Endodermal cell (in vitro differentiated cells): ENCODE data around the gene ZNRF2. TPM values are rescaled to one million over a fixed set of nuclear protein-coding genes. Genes with fewer than 3 reads are reported as not detected.

Source experiments
- DNase-seq: peaks from one replicate; pipeline ENCODE4 v3.0.0-alpha.2; 2017
- H3K27ac ChIP-seq: 2 replicates; pipeline ENCODE4 v1.5.1; 2013; ENCODE audit warnings: mild to moderate bottlenecking, low read depth, low read length, moderate library complexity
- H3K27me3 ChIP-seq: 2 replicates; pipeline ENCODE4 v1.6.1; 2013; ENCODE audit warnings: mild to moderate bottlenecking, low read length, moderate library complexity; ENCODE audit not compliant: insufficient read depth, control insufficient read depth, poor library complexity, severe bottlenecking
- H3K36me3 ChIP-seq: 2 replicates; pipeline ENCODE4 v1.7.0; 2013; ENCODE audit warnings: mild to moderate bottlenecking, low read length, moderate library complexity; ENCODE audit not compliant: control insufficient read depth, insufficient read depth
- H3K4me1 ChIP-seq: one replicate; pipeline ENCODE4 v1.7.0; 2013; ENCODE audit warnings: low read length; ENCODE audit not compliant: control insufficient read depth, insufficient read depth
- H3K4me3 ChIP-seq: 2 replicates; pipeline ENCODE4 v1.5.1; 2013; ENCODE audit warnings: mild to moderate bottlenecking, low read length, moderate library complexity
- H3K9ac ChIP-seq: 2 replicates; pipeline ENCODE4 v1.6.1; 2013; ENCODE audit warnings: mild to moderate bottlenecking, low read length, moderate library complexity; ENCODE audit not compliant: poor library complexity, severe bottlenecking; ENCODE audit errors: extremely low read depth
- H3K9me3 ChIP-seq: 2 replicates; pipeline ENCODE4 v1.6.1; 2013; ENCODE audit warnings: mild to moderate bottlenecking, low read length, moderate library complexity; ENCODE audit not compliant: control insufficient read depth
- H3K27ac Mint-ChIP-seq: 2 replicates; pipeline ENCODE4 v1.8.0; 2020; ENCODE audit warnings: mixed read lengths
- H3K27me3 Mint-ChIP-seq: 2 replicates; pipeline ENCODE4 v1.8.0; 2021; ENCODE audit warnings: mild to moderate bottlenecking, mixed read lengths; ENCODE audit not compliant: insufficient read depth
- H3K36me3 Mint-ChIP-seq: 2 replicates; pipeline ENCODE4 v1.8.0; 2020; ENCODE audit warnings: low read depth, mixed read lengths
- H3K4me1 Mint-ChIP-seq: 2 replicates; pipeline ENCODE4 v1.8.0; 2020; ENCODE audit warnings: mixed read lengths
- H3K4me3 Mint-ChIP-seq: 2 replicates; pipeline ENCODE4 v1.8.0; 2020; ENCODE audit warnings: mild to moderate bottlenecking, moderate library complexity, mixed read lengths
- H3K9me3 Mint-ChIP-seq: 2 replicates; pipeline ENCODE4 v1.8.0; 2020; ENCODE audit warnings: mild to moderate bottlenecking, mixed read lengths
- WGBS, 2 experiments: methylation state at CpG; one replicate each; pipeline versions ENCODE4 v1.1.5 to v1.1.7; 2013; ENCODE audit warnings: missing lambda C conversion rate in 2 of 2, mixed read lengths in 1 of 2; ENCODE audit not compliant: insufficient coverage in 1 of 2, insufficient read length in 1 of 2; 5-methylcytosine and 5-hydroxymethylcytosine counted together
- total RNA-seq, 2 donors: library from RNA; stranded (reverse); fragmentation: NEBNext Ultra II Directional in 1 of 2; extraction: Animal tissue kit (Norgen Biotek cat#: 25700) in 1 of 2; gene quantifications; 2 replicates in 1 of 2; 3 replicates in 1 of 2; pipeline ENCODE4 v1.2.1, GENCODE V29; 2021
- TF ChIP-seq, protein P1 (sequence below): fragments of 200-600 bp; sonication (generic); conservative IDR thresholded peaks from 2 replicates; pipeline ENCODE4 v1.5.0; 2021; ENCODE audit warnings: antibody characterized with exemption, mild to moderate bottlenecking

ZNRF2 gene
- total RNA-seq, 2 donors from 2014 or later = 15.5 to 20.9 TPM

DNA sequence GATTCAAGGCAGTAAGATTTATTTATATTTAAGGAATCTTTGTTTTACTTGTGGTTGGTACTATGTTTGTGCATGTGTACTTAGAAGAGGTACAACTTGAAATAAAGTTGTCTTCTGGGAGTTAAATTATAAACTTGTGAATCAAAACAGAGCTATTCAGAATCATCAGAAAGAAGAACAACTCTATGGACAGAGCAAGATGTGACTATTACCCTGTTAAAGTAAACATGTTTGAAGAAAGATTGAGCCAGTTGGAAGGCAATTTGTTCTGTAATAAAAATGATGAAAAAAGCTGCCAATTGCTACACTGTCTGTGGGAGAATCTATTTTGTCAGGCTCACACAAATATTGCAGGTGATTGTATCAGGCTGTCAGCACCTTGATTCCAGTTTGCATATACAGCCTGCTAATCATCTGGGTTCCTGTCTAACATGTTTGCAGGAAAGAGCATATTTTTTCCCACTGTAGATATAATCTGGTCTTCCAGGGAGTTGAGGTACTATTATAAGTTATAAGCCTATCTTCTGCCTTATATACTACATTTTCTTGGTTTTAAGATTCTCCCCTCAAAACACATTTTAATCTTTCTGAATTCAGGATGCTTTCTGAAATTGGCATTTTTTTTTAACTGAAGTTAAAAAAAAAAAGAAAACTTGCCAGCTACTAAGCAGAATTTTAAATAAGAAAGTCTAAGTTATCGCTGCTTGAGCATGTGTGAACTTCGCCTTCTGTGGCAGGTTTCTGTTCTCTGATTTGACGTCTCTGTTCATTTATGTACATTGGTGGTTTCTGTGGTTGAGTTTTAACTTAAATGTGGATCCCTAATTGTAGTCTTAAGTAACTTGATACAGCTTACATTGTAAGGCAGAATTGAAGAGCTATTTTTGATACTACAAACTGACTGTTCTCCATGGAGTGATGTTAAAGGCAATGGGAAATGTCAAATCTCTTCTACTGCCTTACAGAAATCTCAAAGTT, 46.0 kb downstream of the ZNRF2 start:
- DNase-seq = no peak
- no peak overlapping the region for H3K4me3 Mint-ChIP-seq
- WGBS, 2 experiments = 92 to 95% methylated on average over 3 of the region's 3 CpGs

DNA sequence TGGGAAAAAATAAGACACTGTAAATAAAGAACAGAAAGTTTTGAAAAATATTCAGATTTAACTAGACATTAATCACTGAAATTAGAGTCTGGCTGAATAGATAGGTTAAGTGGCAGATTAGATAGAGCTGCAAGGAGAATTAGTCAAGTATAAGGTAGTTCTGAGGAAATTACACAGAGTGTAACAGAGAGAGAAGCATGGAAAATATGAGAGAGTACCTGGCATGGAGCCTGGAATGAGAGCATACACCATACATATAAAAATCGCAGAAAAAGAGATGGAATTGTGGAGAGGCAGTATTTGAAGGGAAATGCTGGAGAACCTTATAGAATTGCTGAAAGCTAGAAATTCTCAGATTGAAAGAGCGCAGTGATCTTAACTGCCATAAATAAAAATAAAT, 46.9 kb downstream of the ZNRF2 start:
- Mint-ChIP-seq H3K4me3 (no peak overlapping the region), H3K27me3 (no peaks in the 10 kb centered on the region), H3K4me1 (no peaks in the 10 kb centered on the region), H3K36me3 (peaks cover 13% of the 10 kb centered on the region), H3K27ac (no peak overlapping the region), H3K9me3 (peaks cover 3% of the 10 kb centered on the region)
- no peak overlapping the region for H3K9ac ChIP-seq
- H3K27me3 ChIP-seq = no peaks in the 10 kb centered on the region
- TF ChIP-seq, protein P1, sequence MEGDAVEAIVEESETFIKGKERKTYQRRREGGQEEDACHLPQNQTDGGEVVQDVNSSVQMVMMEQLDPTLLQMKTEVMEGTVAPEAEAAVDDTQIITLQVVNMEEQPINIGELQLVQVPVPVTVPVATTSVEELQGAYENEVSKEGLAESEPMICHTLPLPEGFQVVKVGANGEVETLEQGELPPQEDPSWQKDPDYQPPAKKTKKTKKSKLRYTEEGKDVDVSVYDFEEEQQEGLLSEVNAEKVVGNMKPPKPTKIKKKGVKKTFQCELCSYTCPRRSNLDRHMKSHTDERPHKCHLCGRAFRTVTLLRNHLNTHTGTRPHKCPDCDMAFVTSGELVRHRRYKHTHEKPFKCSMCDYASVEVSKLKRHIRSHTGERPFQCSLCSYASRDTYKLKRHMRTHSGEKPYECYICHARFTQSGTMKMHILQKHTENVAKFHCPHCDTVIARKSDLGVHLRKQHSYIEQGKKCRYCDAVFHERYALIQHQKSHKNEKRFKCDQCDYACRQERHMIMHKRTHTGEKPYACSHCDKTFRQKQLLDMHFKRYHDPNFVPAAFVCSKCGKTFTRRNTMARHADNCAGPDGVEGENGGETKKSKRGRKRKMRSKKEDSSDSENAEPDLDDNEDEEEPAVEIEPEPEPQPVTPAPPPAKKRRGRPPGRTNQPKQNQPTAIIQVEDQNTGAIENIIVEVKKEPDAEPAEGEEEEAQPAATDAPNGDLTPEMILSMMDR = no peak
- H3K36me3 ChIP-seq = no peaks in the 10 kb centered on the region
- no peak for DNase-seq
- H3K4me3 ChIP-seq = no peak overlapping the region
- H3K4me1 ChIP-seq = no peaks in the 10 kb centered on the region
- WGBS, 2 experiments = 96% methylated on average over 2 of the region's 2 CpGs; no CpG with 5 or more reads in 1 of the 2 experiments
- H3K9me3 ChIP-seq = no peaks in the 10 kb centered on the region
- H3K27ac ChIP-seq = no peak overlapping the region

More for the DNA sequence above, 46.0 kb downstream of the ZNRF2 start:
- H3K4me1 Mint-ChIP-seq = no peaks in the 10 kb centered on the region
- H3K36me3 Mint-ChIP-seq = peaks cover 16% of the 10 kb centered on the region
- Histone ChIP-seq H3K27ac (no peak overlapping the region), H3K27me3 (no peaks in the 10 kb centered on the region), H3K9ac (no peak overlapping the region), H3K36me3 (no peaks in the 10 kb centered on the region), H3K9me3 (no peaks in the 10 kb centered on the region), H3K4me3 (no peak overlapping the region), H3K4me1 (no peaks in the 10 kb centered on the region)
- H3K27ac Mint-ChIP-seq = no peak overlapping the region
- H3K27me3 Mint-ChIP-seq = no peaks in the 10 kb centered on the region
- peaks cover 5% of the 10 kb centered on the region for H3K9me3 Mint-ChIP-seq
- TF ChIP-seq, protein P1 = no peak

DNA sequence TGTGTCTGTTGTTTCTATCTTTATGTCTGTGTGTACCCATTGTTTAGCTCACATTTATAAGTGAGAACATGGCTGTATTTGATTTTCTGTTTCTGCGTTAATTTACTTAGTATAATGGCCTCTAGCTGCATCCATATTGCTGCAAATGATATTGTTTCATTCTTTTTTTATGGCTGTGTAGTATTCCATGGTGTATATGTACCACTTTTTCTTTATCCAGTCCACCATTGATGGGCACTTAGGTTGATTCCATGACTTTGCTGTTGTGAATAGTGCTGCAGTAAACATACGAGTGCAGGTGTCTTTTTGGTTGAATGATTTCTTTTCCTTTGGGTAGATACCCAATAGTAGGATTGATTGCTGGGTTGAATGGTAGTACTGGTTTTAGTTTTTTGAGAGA, 48.2 kb downstream of the ZNRF2 start:
- Mint-ChIP-seq H3K4me3 (no peak overlapping the region), H3K27me3 (no peaks in the 10 kb centered on the region), H3K9me3 (peaks cover 3% of the 10 kb centered on the region), H3K4me1 (no peaks in the 10 kb centered on the region), H3K27ac (no peak overlapping the region), H3K36me3 (peaks cover 6% of the 10 kb centered on the region)
- Histone ChIP-seq H3K9me3 (no peaks in the 10 kb centered on the region), H3K4me1 (no peaks in the 10 kb centered on the region), H3K27me3 (no peaks in the 10 kb centered on the region), H3K4me3 (no peak overlapping the region), H3K9ac (no peak overlapping the region), H3K36me3 (no peaks in the 10 kb centered on the region), H3K27ac (no peak overlapping the region)
- DNase-seq = no peak
- TF ChIP-seq, protein P1 = no peak
- WGBS, 2 experiments = 89% methylated on average over 2 of the region's 2 CpGs; no CpG with 5 or more reads in 1 of the 2 experiments
